ENCODE measurements around the gene SSTR3. TPM values are rescaled to one million over a fixed set of nuclear protein-coding genes. Genes with fewer than 3 reads are reported as not detected.

The SSTR3 gene
- total and polyA plus RNA-seq, 10 of the 15 experiments (the other 5 are each of a cell fraction or from before 2014, with no cell fraction given), result 0.03 to 4.5 (median 2.4) TPM

GRCh38 chr22:37198258-37199102, 13.8 kb downstream of the SSTR3 start:
- DNase-seq (ENCODE audit: low read depth, low spot score) (no peak), ATAC-seq (peak; percentile 67), FAIRE-seq (peak; percentile 47)
- H3K36me3 ChIP-seq (ENCODE audit: control insufficient read depth in 2 of 2, insufficient read depth in 2 of 2, low read length in 1 of 2), result no peaks in the 10 kb centered on the region
- in situ Hi-C loops (cut with MboI), result no loop called here
- H3K79me2 ChIP-seq (ENCODE audit: control insufficient read depth, insufficient read depth, low read length), result peaks cover 5% of the 10 kb centered on the region
- peak overlapping the region; percentile 59 for H2AFZ ChIP-seq (ENCODE audit: control insufficient read depth, low read depth, low read length)
- no peaks in the 10 kb centered on the region for H4K20me1 ChIP-seq (ENCODE audit: control insufficient read depth, insufficient read depth)
- no peaks in the 10 kb centered on the region for H3K27me3 ChIP-seq (replicated peaks in 1 of 2; ENCODE audit: control insufficient read depth in 2 of 2, insufficient read depth in 2 of 2, low read length in 1 of 2)
- POLR2A ChIA-PET, result interaction anchor here (0.8 to 5.0 kb wide), 12 partner anchors 20 to 76 kb away, joined by 3 to 55 read pairs (median 7); partner anchors contain the start of genes IL2RB and RAC2
- no peaks in the 10 kb centered on the region for H3K9me3 ChIP-seq (replicated peaks; ENCODE audit: control insufficient read depth, insufficient read depth, low read length)
- H3K4me3 ChIP-seq, result peak overlapping the region; percentile 72
- H3K4me1 ChIP-seq (ENCODE audit: control insufficient read depth, insufficient read depth, low read length), result peaks cover 38% of the 10 kb centered on the region
- H3K9ac ChIP-seq (ENCODE audit: control insufficient read depth, insufficient read depth, low read length), result peak overlapping the region; percentile 97
- intact Hi-C loops (cut with micrococcal nuclease; ENCODE audit: unreplicated experiment), result loop anchor here (1.0 to 10.0 kb wide), 6 partner anchors 32 to 414 kb away; partner anchors contain the start of gene IL2RB
- RAD21 ChIA-PET (ENCODE audit: unreplicated experiment), result interaction anchor here (0.8 to 7.1 kb wide), 33 partner anchors 18 to 260 kb away, joined by 3 to 104 read pairs (median 7); partner anchors contain the start of genes CYTH4, IL2RB, MPST and RAC2
- WGBS (ENCODE audit: insufficient coverage, insufficient replicate concordance, low lambda C conversion rate, missing lambda C conversion rate), result under 1% methylated on average over 29 of the region's 51 CpGs
- CTCF ChIA-PET, result interaction anchor here (0.6 to 5.7 kb wide), 57 partner anchors 12 to 417 kb away, joined by 3 to 111 read pairs (median 6); partner anchors contain the start of genes CSF2RB, IL2RB, KCTD17 and RAC2
- H3K4me2 ChIP-seq (ENCODE audit: control insufficient read depth, insufficient read depth), result peak overlapping the region; percentile 97
- H3K27ac ChIP-seq (ENCODE audit: control insufficient read depth, insufficient read depth), result peak overlapping the region; percentile 94
- SMC1A ChIA-PET (ENCODE audit: uncharacterized antibody, unreplicated experiment), result interaction anchor here (0.6 to 6.9 kb wide), 29 partner anchors 20 to 212 kb away, joined by 3 to 84 read pairs (median 5); partner anchors contain the start of genes IL2RB and RAC2
- BruUV-seq (replicated peaks), result no TSS peak
- no peak for TF ChIP-seq MAX (IDR thresholded peaks at IDR 0.05; ENCODE audit: low read depth, low read length)
- 0 out of 2 replicates have a peak, but pooled peaks have one; percentile 33 for TF ChIP-seq TCF12 (IDR thresholded peaks at IDR 0.05; ENCODE audit: low read depth, low read length)
- 0 out of 2 replicates have a peak, but pooled peaks have one; percentile 20 for TF ChIP-seq ZNF24 (IDR thresholded peaks at IDR 0.05)
- TF ChIP-seq MLLT1 (IDR thresholded peaks at IDR 0.05), result 0 out of 2 replicates have a peak, but pooled peaks have one; percentile 17
- TF ChIP-seq, protein P1, sequence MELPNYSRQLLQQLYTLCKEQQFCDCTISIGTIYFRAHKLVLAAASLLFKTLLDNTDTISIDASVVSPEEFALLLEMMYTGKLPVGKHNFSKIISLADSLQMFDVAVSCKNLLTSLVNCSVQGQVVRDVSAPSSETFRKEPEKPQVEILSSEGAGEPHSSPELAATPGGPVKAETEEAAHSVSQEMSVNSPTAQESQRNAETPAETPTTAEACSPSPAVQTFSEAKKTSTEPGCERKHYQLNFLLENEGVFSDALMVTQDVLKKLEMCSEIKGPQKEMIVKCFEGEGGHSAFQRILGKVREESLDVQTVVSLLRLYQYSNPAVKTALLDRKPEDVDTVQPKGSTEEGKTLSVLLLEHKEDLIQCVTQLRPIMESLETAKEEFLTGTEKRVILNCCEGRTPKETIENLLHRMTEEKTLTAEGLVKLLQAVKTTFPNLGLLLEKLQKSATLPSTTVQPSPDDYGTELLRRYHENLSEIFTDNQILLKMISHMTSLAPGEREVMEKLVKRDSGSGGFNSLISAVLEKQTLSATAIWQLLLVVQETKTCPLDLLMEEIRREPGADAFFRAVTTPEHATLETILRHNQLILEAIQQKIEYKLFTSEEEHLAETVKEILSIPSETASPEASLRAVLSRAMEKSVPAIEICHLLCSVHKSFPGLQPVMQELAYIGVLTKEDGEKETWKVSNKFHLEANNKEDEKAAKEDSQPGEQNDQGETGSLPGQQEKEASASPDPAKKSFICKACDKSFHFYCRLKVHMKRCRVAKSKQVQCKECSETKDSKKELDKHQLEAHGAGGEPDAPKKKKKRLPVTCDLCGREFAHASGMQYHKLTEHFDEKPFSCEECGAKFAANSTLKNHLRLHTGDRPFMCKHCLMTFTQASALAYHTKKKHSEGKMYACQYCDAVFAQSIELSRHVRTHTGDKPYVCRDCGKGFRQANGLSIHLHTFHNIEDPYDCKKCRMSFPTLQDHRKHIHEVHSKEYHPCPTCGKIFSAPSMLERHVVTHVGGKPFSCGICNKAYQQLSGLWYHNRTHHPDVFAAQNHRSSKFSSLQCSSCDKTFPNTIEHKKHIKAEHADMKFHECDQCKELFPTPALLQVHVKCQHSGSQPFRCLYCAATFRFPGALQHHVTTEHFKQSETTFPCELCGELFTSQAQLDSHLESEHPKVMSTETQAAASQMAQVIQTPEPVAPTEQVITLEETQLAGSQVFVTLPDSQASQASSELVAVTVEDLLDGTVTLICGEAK (IDR thresholded peaks at IDR 0.05; ENCODE audit: borderline replicate concordance), result no peak; the same call in 1 of the 2 replicates
- TF ChIP-seq SMARCA5 (IDR thresholded peaks at IDR 0.05), result peak; percentile 21; the same call in 1 of the 2 replicates
- peak; percentile 79 for TF ChIP-seq PKNOX1 (IDR thresholded peaks at IDR 0.05)
- TF ChIP-seq USF2 (IDR thresholded peaks at IDR 0.05; ENCODE audit: borderline replicate concordance, low read depth, low read length), result no peak
- 0 out of 3 replicates have a peak, but pooled peaks of 1 of the 2 experiments have one; percentile 3 for TF ChIP-seq EGR1 (IDR thresholded peaks at IDR 0.05; ENCODE audit: borderline replicate concordance in 1 of 2, low read depth in 2 of 2, low read length in 2 of 2)
- no peak for TF ChIP-seq SIN3A (IDR thresholded peaks at IDR 0.05; ENCODE audit: low read depth, low read length)

All from GM12878 (cell line).